CD4-positive, alpha-beta T cell treated with Interleukin-6 for 4 hours (primary cell): ENCODE data around the gene APOA4.

ENCODE experiments used
- DNase-seq: peaks from one replicate; pipeline ENCODE4 v3.0.0-alpha.2; 2020; ENCODE audit warnings: mixed read lengths

The APOA4 gene

GRCh38 chr11:116823031-116823843 is at the start of gene APOA4:
Gene APOA4, minus strand, starts transcription at chr11:116823304. Its CDS starts 113 bp downstream, at chr11:116823191.
- DNase-seq: no peak

- DNase-seq: no peak
These were observed 48.1 kb upstream of the APOA4 start for GRCh38 chr11:116871248-116871647.

GRCh38 chr11:116870054-116870453 is 47.0 kb upstream of the APOA4 start:
- no peak for DNase-seq

DNA sequence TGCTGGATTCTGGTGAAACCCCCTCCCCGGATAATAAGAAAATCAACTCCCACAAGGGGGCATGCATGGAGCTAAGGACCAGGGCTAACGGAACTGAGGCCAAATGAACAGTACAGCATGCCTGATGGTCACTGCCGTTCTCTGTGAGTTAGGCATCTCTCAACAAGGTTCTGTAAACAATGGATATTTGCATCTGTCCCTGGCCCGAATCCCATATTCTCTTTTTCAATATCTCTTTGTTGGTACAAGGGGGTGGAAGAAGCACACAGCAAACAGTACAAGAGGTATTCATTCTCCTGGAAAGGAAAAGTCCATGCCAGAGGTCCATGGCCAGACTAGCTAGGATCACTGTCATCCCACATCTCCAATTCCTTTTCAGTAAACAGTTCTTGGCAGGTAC is 46.5 kb upstream of the APOA4 start:
- no peak for DNase-seq

GRCh38 chr11:116868066-116868465 is 45.0 kb upstream of the APOA4 start:
- DNase-seq: no peak

- no peak for DNase-seq
These were observed 44.5 kb upstream of the APOA4 start for GRCh38 chr11:116867619-116868018.

DNA sequence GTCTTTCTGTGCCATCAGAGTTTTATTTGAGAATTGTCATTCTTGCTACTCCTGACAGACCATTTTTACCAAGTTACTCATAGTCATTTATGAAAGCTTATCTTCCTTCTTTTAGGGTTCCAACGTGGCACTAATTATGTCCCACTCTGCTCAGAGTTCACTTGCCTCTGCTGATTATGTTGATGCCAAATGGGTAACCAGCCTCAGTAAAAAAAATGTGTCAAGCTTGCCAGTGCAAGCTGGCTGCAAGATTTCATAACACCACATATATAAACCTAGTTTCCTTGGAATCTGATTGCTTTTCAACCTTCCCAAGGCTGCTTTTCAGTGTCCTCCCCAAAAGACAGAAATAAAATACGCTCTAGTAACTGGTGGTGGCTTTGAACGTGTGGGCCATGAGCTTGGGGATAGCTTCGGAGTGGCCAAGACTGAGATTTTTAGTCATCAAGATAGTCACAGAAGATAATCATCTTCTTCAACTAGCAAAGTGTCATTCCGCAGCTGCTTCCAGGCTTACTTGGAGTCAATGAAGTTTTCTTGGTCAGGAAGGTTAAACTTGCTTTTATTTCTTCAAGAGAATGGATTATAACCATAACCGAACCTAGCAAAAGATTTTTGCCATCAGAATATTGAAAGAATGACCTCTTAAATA is 43.8 kb upstream of the APOA4 start:
- DNase-seq: no peak

DNA sequence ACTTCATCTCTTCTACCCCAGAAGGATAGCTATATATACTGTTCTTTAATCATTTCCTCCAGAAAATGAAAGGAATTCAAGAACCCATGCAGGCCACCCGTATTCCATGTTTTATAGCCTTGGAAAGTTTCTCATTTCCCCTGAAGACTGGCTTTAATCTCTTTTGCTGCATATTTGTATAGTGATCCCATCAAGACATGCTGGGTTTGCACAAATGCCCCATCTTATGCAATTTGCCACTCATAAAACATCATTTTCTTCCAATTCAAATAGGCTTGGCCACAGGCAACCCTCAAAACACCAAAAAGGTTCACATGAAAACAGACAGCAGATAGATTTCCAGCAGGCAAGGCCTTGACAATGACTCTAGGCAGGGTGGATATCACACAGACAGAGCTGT is 42.6 kb upstream of the APOA4 start:
- DNase-seq: no peak

DNA sequence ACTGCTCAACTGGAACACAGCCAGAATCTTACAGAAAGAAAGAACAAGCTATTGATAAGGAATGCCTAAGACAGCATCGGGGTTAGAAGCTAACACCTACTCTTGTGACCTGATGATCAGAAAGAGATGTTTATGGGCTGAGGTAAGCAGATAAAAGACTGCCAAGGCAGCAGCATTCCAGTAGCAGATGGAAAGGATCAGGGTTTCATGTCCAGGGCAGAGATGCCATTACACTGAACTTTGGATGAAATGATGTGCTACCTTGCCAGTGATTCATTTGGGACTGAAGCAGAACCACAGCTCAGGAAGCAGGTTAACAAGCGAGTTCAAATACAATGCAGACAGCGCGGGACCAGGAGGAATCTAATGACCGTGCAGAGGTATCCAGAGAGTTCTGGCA is 41.4 kb upstream of the APOA4 start:
- no peak for DNase-seq

GRCh38 chr11:116862951-116863350 is 39.8 kb upstream of the APOA4 start:
- DNase-seq: no peak

DNA sequence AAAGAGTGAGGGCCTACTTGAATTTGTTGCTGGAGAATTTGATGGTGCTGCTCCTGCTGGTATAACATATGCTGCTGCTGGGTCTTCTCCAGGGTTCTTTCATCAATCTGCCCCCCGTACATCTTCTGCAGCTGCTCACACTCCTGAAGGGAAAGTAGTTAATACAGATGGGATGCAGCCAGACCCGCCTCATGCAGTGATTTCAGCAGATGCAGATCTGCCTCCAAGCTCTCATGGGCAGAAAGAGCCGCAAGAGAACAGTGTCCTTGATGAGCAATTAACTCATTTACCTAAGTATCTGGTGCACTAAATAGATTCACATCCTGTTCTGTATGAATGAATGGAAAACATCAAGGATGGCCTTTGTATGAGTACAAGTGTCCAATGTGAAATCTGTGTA is 39.1 kb upstream of the APOA4 start:
- no peak for DNase-seq

DNA sequence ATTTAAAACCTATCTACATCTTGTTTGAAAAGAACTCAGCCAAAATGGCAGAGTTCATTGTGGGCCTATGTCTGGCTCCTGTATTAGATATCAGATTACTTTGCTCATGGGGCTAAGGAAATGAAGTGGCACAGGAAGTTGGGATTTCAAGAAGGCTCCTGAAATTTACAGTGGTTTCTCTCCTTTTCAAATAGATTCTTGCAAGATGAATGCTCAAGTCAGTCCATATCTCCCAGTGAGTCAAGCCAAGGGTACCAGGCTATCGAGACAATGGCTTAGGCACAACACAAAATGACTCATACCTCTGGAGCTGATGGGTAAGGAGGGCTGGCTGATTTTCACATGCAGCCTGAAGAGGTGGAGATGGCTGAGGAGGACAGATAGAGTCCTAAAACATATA is 38.4 kb upstream of the APOA4 start:
- DNase-seq: no peak

- DNase-seq: no peak
These were observed 37.2 kb upstream of the APOA4 start for GRCh38 chr11:116860303-116860702.

DNA sequence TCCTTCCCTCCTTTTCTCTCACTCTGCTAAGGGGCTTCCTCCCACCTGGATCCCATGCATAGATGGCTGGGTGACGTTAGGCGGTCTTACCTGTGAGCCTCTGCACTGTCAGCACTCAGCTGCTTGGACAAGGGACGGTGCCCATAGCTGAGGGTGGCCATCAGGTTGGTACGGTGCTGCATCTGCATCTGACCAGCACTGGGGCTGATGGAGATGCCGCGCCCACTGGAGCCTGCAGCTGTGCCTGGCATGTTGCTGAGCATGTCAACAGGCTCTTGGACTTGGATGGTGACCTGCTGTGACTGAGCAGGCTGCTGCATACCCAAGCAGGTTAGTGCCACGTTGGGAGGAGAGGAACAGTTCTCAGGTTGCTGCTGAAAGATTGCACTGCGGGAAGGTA is 36.1 kb upstream of the APOA4 start:
- no peak for DNase-seq

- no peak for DNase-seq
These were observed 34.8 kb upstream of the APOA4 start for GRCh38 chr11:116857936-116858335.

- DNase-seq: no peak
These were observed 34.2 kb upstream of the APOA4 start for GRCh38 chr11:116857316-116857715.

DNA sequence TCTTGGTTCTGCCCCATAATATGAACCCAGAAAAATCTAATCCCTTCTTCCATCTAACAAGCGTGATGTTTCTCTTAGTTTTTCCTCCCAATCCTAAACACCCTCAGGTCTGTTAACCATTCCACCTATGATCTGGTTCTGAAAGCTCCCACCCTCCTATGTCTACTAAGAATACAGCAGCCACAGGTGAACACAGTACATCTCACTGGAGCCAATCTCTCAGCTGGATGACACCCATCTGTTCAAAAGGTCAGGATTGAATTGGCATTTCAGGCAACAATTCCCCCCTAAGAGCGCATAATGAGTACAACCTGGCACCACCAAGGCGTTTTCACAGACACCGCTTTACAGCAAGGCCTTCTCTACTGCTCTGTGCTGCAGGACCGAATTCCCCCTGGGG is 33.3 kb upstream of the APOA4 start:
- DNase-seq: no peak

DNA sequence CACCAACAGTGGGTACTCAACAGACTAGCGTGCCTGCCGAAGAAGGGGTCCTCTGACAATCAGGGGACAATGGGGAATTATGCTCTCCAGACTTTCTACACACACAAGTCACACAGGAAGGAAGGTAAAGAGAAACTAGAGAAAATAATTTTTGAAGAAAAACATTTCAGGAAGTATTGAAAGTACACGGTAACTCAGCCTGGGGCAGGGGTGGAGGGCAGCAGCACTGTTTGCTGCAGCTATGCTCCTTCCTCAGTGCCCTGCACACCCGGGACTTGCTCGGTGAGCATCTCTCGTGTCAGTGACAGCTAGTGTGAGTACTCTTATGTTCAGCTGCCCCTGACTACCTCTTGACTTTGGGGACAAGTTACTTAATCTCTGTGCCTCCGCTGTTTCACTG is 32.3 kb upstream of the APOA4 start:
- peak; percentile 40 for DNase-seq

- DNase-seq: peak; percentile 75
These were observed 30.5 kb upstream of the APOA4 start for GRCh38 chr11:116853461-116854073.

GRCh38 chr11:116852261-116853031 is 29.3 kb upstream of the APOA4 start:
- DNase-seq: no peak

GRCh38 chr11:116851626-116852025 is 28.5 kb upstream of the APOA4 start:
- DNase-seq: peak; percentile 68

DNA sequence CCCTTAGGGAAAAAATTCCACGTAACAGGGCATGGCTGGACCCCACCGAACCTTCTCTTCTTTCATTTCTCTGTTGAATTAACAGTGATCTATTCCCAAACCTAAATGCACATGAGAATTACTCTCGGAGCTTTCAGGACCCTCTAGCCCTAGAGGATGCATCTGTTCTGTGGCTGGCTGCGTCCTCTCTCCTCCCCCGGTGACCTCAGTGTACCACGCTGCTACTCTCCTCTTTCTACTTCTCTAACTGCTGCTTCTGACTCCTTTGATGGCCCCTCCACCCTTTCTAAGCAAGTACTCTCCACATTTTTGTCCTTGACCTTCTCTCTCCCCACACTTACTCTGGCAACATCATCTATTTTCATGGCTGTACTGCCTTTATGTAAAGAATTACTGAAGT is 26.4 kb upstream of the APOA4 start:
- DNase-seq: no peak

GRCh38 chr11:116849060-116849459 is 26.0 kb upstream of the APOA4 start:
- no peak for DNase-seq
